Spleen (tissue), 11 donors: ENCODE results near the gene PSME2. TPM values are rescaled to one million over a fixed set of nuclear protein-coding genes. Genes with fewer than 3 reads are reported as not detected.

Experiments used
- DNase-seq: peaks from one replicate; pipeline ENCODE4 v3.0.0-alpha.2; 2020
- H3K27ac ChIP-seq, 8 donors: fragments of 200-600 bp; sonication (generic) in 7 of 8; 1 replicate in 4 of 8; 2 replicates in 4 of 8; pipeline versions ENCODE4 v1.5.0 to v1.8.0; 2016 to 2021; ENCODE audit warnings: inconsistent platforms in 4 of 8, mild to moderate bottlenecking in 4 of 8, moderate library complexity in 1 of 8
- H3K27me3 ChIP-seq, 7 donors: fragments of 200-600 bp; sonication (generic) in 6 of 7; replicated peaks in 1 of 7; 1 replicate in 4 of 7; 2 replicates in 3 of 7; pipeline versions ENCODE4 v1.5.0 to v1.8.0; 2016 to 2021; ENCODE audit warnings: inconsistent platforms in 3 of 7, mild to moderate bottlenecking in 1 of 7
- H3K36me3 ChIP-seq, 6 donors: fragments of 200-600 bp; sonication (generic) in 5 of 6; 1 replicate in 4 of 6; 2 replicates in 2 of 6; pipeline versions ENCODE4 v1.5.0 to v1.8.0; 2016 to 2021; ENCODE audit warnings: inconsistent platforms in 2 of 6
- H3K4me1 ChIP-seq, 6 donors: fragments of 200-600 bp; sonication (generic) in 5 of 6; 1 replicate in 3 of 6; 2 replicates in 3 of 6; pipeline versions ENCODE4 v1.5.0 to v1.8.0; 2016 to 2021; ENCODE audit warnings: inconsistent platforms in 3 of 6
- H3K4me3 ChIP-seq, 8 donors: fragments of 200-600 bp; sonication (generic) in 7 of 8; 1 replicate in 4 of 8; 2 replicates in 4 of 8; pipeline versions ENCODE4 v1.5.0 to v1.8.0; 2016 to 2021; ENCODE audit warnings: inconsistent platforms in 4 of 8, mild to moderate bottlenecking in 4 of 8, moderate library complexity in 2 of 8
- H3K9me3 ChIP-seq, 8 donors: fragments of 200-600 bp; sonication (generic) in 7 of 8; 1 replicate in 4 of 8; 2 replicates in 4 of 8; pipeline versions ENCODE4 v1.5.0 to v1.8.0; 2016 to 2021; ENCODE audit warnings: inconsistent platforms in 4 of 8
- CTCF ChIP-seq, 11 experiments: fragments of 200-600 bp in 7 of 11; fragments of 450-650 bp in 4 of 11; sonication (generic) in 4 of 11; IDR thresholded peaks in 8 of 11; conservative IDR thresholded peaks in 3 of 11; 1 replicate in 7 of 11; 2 replicates in 4 of 11; pipeline versions ENCODE4 v1.4.0 to v1.8.0; 2016 to 2021; ENCODE audit warnings: antibody characterized with exemption in 11 of 11, inconsistent platforms in 4 of 11, mild to moderate bottlenecking in 1 of 11
- POLR2A ChIP-seq, 3 donors: fragments of 450-650 bp; IDR thresholded peaks; one replicate each; pipeline ENCODE4 v1.5.1; 2017; ENCODE audit warnings: antibody characterized with exemption in 3 of 3, mild to moderate bottlenecking in 1 of 3
- POLR2AphosphoS5 ChIP-seq, 3 donors: sonication (generic); formaldehyde crosslinking; IDR thresholded peaks; one replicate each; pipeline ENCODE4 v1.5.1; 2017; ENCODE audit warnings: antibody characterized with exemption in 3 of 3
- WGBS, 5 donors: extraction: QIAGEN DNeasy Blood & Tissue Kit in 3 of 5; methylation state at CpG; one replicate each; pipeline versions ENCODE4 v1.1.5 to v1.1.7; 2013 to 2018; 5-methylcytosine and 5-hydroxymethylcytosine counted together
- intact Hi-C: fragments of 100-400 bp; cut with DNase I; formaldehyde crosslinking; loops from one replicate; pipeline ENCODE4 v1.15.0; 2023; ENCODE audit warnings: low total_unique reads
- polyA plus RNA-seq, 3 donors: library from polyadenylated mRNA; stranded (reverse); fragments of 200-250 nt; gene quantifications; one replicate each; pipeline ENCODE4 v1.2.1, GENCODE V29; 2013
- total RNA-seq, 7 donors: library from RNA; depleted of rRNA in 3 of 7; stranded (reverse); fragments of >200 nt in 3 of 7; fragmentation: NEBNext Ultra II Directional in 4 of 7; extraction: Animal tissue kit (Norgen Biotek cat#: 25700) in 4 of 7; gene quantifications; one replicate each; pipeline versions ENCODE4 v1.1.0 to v1.2.1, GENCODE V29; 2016 to 2021
- donor health status: healthy with polysubstance abuse.
- donor health status: DM: no; HTN: no; CAD: no; lungs with moderate emphysema.
- donor health status: DM: no; HTN: no; CAD: no.
- donor health status: Bipolar disorder and iron deficiency.
- donor health status: healthy.
- donor health status: DM: no; HTN: no; CAD: no.
- donor health status: DM: yes; HTN: yes; CAD: no.

PSME2 gene
- total and polyA plus RNA-seq, 10 donors = 80.0 to 509 (median 258) TPM

GRCh38 chr14:24179294-24179960 lies 33.0 kb upstream of the PSME2 start:
- no peaks in the 10 kb centered on the region for H3K4me1 ChIP-seq
- H3K36me3 ChIP-seq = peaks cover 2 to 100% (median 88%) of the 10 kb centered on the region in 6 donors
- H3K27me3 ChIP-seq = no peaks in the 10 kb centered on the region
- peak; percentile 56 for DNase-seq
- H3K4me3 ChIP-seq = no peak overlapping the region
- TF ChIP-seq POLR2AphosphoS5 (IDR thresholded peaks at IDR 0.05) (peak; percentile 1 to 52 (median 20)), POLR2A (IDR thresholded peaks at IDR 0.05) (no peak)
- H3K9me3 ChIP-seq = no peaks in the 10 kb centered on the region
- intact Hi-C loops = no loop called here
- H3K27ac ChIP-seq = no peak overlapping the region
- 84 to 90% (median 86%) methylated on average over 10 to 14 of the region's 14 CpGs for WGBS, 5 donors

- Histone ChIP-seq H3K9me3 (no peaks in the 10 kb centered on the region), H3K27me3 (no peaks in the 10 kb centered on the region), H3K27ac (no peak overlapping the region), H3K4me1 (no peaks in the 10 kb centered on the region), H3K4me3 (no peak overlapping the region), H3K36me3 (peaks cover 2 to 100% (median 80%) of the 10 kb centered on the region in 6 donors)
- intact Hi-C loops = no loop called here
- WGBS, 5 donors = 90 to 94% (median 93%) methylated on average over 5 to 12 of the region's 12 CpGs
- DNase-seq = peak; percentile 29
- TF ChIP-seq POLR2AphosphoS5 (IDR thresholded peaks at IDR 0.05) (no peak), POLR2A (IDR thresholded peaks at IDR 0.05) (no peak), CTCF (IDR thresholded peaks at IDR 0.05 in 8 of 11, conservative IDR thresholded peaks at IDR 0.05 in 3 of 11) (no peak)
These were observed 32.2 kb upstream of the PSME2 start for GRCh38 chr14:24178399-24179178.

- Histone ChIP-seq H3K4me1 (peaks cover 0 to 4% (median under 1%) of the 10 kb centered on the region in 6 donors), H3K27me3 (no peaks in the 10 kb centered on the region), H3K9me3 (no peaks in the 10 kb centered on the region), H3K4me3 (no peak overlapping the region), H3K36me3 (peaks cover 2 to 100% (median 78%) of the 10 kb centered on the region in 6 donors), H3K27ac (no peak overlapping the region)
- intact Hi-C loops = no loop called here
- WGBS, 5 donors = 86 to 96% (median 93%) methylated on average over 7 to 14 of the region's 14 CpGs
- TF ChIP-seq POLR2AphosphoS5 (IDR thresholded peaks at IDR 0.05) (no peak), POLR2A (IDR thresholded peaks at IDR 0.05) (no peak), CTCF (IDR thresholded peaks at IDR 0.05 in 8 of 11, conservative IDR thresholded peaks at IDR 0.05 in 3 of 11) (no peak)
- DNase-seq = no peak
These were observed 31.5 kb upstream of the PSME2 start for GRCh38 chr14:24177891-24178290.

GRCh38 chr14:24177041-24177825 lies 30.8 kb upstream of the PSME2 start:
- H3K4me3 ChIP-seq = no peak overlapping the region
- no peak for DNase-seq
- 93 to 96% (median 93%) methylated on average over 10 to 12 of the region's 12 CpGs for WGBS, 5 donors
- H3K36me3 ChIP-seq = peaks cover 2 to 100% (median 74%) of the 10 kb centered on the region in 6 donors
- intact Hi-C loops = no loop called here
- peaks cover 2 to 11% (median 6%) of the 10 kb centered on the region in 6 donors for H3K4me1 ChIP-seq
- TF ChIP-seq POLR2A (IDR thresholded peaks at IDR 0.05) = no peak
- TF ChIP-seq POLR2AphosphoS5 (IDR thresholded peaks at IDR 0.05) = no peak
- TF ChIP-seq CTCF (IDR thresholded peaks at IDR 0.05 in 8 of 11, conservative IDR thresholded peaks at IDR 0.05 in 3 of 11) = no peak
- no peak overlapping the region for H3K27ac ChIP-seq
- H3K27me3 ChIP-seq = no peaks in the 10 kb centered on the region
- H3K9me3 ChIP-seq = no peaks in the 10 kb centered on the region
